IPS-15b (cell line): Measurements from ENCODE around the gene ERP44.
A peak's percentile ranks its signal among the peaks of the same experiment; 100 is the strongest.
"Not testable (repeated sequence)": the region's sequence is repeated elsewhere in the genome, so short reads cannot be mapped to it uniquely, and the experiment has no call there.

Experiments used
- H3K27me3 ChIP-seq: one replicate; pipeline ENCODE4 v1.6.1; 2013; ENCODE audit warnings: low read length; ENCODE audit not compliant: control insufficient read depth, insufficient read depth
- H3K36me3 ChIP-seq: one replicate; pipeline ENCODE4 v1.6.1; 2013; ENCODE audit warnings: low read length; ENCODE audit not compliant: control insufficient read depth, insufficient read depth
- H3K4me1 ChIP-seq: one replicate; pipeline ENCODE4 v1.6.1; 2013; ENCODE audit warnings: mild to moderate bottlenecking, low read length; ENCODE audit not compliant: control insufficient read depth, insufficient read depth
- H3K4me3 ChIP-seq: one replicate; pipeline ENCODE4 v1.5.1; 2013; ENCODE audit warnings: low read depth, low read length
- H3K9ac ChIP-seq: one replicate; pipeline ENCODE4 v1.6.1; 2013; ENCODE audit warnings: low read depth, mild to moderate bottlenecking, low read length
- H3K9me3 ChIP-seq: one replicate; pipeline ENCODE4 v1.6.1; 2013; ENCODE audit warnings: mild to moderate bottlenecking, low read length; ENCODE audit not compliant: control insufficient read depth, insufficient read depth

ERP44 gene

DNA sequence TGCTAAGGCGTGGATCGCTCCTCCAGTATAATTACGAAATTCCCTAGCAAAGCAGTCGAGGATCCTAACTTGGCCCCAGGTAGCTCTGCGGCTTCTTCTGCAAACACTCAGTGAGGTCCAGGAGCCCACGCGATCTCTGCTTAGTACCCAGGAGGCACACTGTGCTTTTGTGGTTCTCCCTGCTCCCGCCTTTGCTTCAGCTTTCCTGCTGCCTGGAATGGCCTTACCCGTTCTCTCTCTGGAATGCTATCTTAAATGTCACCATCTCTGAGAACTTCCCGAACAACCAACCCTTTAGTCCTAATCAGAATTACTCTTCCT, 882 bp upstream of the ERP44 start:
- H3K27me3 ChIP-seq, result no peaks in the 10 kb centered on the region
- H3K36me3 ChIP-seq, result no peaks in the 10 kb centered on the region
- H3K4me1 ChIP-seq, result peaks cover 2% of the 10 kb centered on the region
- no peaks in the 10 kb centered on the region for H3K9me3 ChIP-seq
- peak overlapping the region; percentile 100 for H3K4me3 ChIP-seq
- peak overlapping the region; percentile 56 for H3K9ac ChIP-seq

DNA sequence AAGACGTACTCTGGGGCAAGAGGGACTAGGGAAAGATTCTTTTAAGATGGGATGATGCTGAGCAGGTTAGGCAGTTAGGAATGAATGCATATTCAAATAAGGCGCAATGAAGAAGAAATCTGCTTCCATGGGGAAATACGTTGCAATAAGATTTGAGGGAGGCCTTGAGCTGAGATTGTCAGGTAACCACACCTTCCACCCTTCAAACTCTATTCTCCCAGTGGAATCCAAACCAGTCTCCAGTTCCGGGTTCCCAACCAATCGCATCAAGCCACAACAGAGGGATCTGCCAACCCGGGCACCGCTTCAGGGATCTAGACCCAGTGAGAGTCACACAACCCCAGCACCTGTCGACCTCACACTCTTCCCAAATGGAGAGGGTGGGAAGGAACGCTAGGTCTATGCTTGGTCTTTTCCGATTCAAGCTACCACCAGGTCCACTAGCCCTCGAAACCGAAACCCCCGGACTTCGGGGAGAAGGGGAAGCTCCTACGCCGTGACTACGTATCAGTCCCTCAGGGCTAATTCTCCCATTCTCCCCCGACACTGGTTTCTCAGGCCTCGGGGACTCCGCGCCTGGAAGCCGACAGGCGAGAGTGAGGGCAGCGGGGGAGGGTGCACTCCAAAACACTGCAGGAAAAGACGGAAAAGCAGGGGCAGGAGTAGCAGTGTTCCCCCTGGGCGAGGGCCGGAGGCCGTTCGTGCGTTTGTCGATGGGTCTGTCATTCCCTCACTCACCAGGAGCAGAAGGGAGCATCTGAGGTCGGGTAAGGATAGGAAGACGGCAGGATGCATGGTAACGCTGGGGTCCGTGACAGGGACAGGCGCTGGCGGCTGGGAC, 534 bp downstream of the ERP44 start:
- Histone ChIP-seq H3K4me1 (peaks cover 2% of the 10 kb centered on the region), H3K9me3 (no peaks in the 10 kb centered on the region), H3K36me3 (no peaks in the 10 kb centered on the region), H3K4me3 (peak overlapping the region; percentile 100), H3K27me3 (no peaks in the 10 kb centered on the region), H3K9ac (peak overlapping the region; percentile 84)

DNA sequence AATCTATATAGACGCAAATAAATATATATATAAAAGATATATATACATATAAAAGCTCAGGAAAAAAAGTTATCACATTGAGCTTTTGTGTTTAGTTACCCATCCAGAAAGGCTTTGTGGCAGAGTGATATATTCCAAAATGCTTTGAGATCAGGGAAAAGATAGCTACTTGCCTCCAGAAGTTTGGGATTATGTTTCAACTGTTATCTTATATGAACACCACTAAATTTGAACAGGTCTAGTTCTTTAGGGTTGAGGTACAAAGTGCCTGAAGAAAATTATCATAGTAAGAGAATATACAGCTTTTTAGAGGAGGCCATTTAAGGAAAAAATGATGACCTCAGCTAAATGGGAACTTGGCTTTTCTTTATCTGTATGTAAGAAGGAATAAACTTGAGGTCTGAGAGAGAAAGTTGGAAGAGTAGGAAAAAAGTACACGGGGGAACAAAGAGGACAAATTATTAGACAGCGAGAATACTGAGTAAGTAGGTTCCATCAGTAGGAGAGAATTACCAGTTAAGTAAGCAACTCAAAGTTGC, 2.4 kb downstream of the ERP44 start:
- H3K4me3 ChIP-seq, result no peak overlapping the region
- H3K36me3 ChIP-seq, result no peaks in the 10 kb centered on the region

DNA sequence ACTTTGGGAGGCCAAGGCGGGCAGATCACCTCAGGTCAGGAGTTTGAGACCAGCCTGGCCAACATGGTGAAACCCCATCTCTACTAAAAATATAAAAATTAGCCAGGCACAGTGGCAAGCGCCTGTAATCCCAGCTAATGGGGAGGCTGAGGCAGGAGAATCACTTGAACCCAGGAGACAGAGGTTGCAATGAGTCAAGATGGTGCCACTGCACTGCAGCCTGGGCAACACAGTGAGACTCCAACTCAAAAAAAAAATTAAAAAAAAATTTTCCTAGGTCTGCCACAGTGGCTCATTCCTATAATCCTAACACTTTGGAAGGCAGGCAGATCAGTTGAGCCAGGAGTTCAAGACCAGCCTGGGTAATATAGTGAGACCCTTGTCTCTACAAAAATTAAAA, 4.4 kb downstream of the ERP44 start:
- not testable (repeated sequence) for H3K4me1 ChIP-seq, H3K36me3 ChIP-seq, H3K9ac ChIP-seq, H3K9me3 ChIP-seq, H3K4me3 ChIP-seq, H3K27me3 ChIP-seq

More for the DNA sequence above, 2.4 kb downstream of the ERP44 start:
- no peaks in the 10 kb centered on the region for H3K27me3 ChIP-seq
- no peaks in the 10 kb centered on the region for H3K9me3 ChIP-seq
- H3K9ac ChIP-seq, result no peak overlapping the region
- H3K4me1 ChIP-seq, result peaks cover 2% of the 10 kb centered on the region

DNA sequence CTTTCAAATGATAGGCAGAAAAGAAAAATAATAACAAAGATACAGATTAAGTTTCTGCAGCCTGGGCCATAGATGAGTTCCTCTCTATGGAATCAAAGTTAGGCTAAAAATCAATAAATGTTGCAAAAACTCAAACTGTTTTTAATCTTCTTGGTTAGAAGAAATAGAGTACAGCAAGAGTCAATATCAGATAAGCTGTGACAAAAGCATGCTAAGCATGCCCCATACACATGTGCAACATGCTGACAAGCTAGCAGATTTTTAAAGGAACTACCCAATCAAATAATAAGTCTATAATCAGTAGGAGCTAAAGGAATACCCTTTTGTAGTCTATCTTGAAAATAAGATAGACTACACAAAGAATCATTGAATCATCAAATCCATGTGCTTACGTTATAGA, 6.7 kb downstream of the ERP44 start:
- no peak overlapping the region for H3K9ac ChIP-seq
- H3K27me3 ChIP-seq, result no peaks in the 10 kb centered on the region
- no peaks in the 10 kb centered on the region for H3K4me1 ChIP-seq
- H3K36me3 ChIP-seq, result no peaks in the 10 kb centered on the region
- no peaks in the 10 kb centered on the region for H3K9me3 ChIP-seq
- no peak overlapping the region for H3K4me3 ChIP-seq

DNA sequence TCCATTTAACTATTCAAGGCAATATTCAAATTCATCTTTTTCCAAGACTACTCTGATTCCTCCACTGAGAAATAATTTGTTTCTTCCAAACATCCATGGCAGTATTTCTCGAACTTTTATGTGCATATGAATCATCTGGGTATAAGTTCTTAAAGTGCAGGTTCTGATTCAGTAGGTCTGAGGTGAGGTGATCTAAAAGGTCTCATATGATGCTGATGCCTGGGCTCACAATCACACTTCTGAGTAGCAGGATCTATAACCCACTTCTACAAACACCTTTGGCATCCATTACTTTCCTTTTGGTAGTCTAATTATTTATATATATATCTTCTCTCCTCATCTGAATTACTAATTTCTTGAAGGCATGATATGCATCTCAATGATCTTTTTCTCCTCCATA, 7.2 kb downstream of the ERP44 start:
- Histone ChIP-seq H3K9ac (no peak overlapping the region), H3K36me3 (no peaks in the 10 kb centered on the region), H3K4me3 (no peak overlapping the region), H3K27me3 (no peaks in the 10 kb centered on the region), H3K9me3 (no peaks in the 10 kb centered on the region), H3K4me1 (no peaks in the 10 kb centered on the region)

DNA sequence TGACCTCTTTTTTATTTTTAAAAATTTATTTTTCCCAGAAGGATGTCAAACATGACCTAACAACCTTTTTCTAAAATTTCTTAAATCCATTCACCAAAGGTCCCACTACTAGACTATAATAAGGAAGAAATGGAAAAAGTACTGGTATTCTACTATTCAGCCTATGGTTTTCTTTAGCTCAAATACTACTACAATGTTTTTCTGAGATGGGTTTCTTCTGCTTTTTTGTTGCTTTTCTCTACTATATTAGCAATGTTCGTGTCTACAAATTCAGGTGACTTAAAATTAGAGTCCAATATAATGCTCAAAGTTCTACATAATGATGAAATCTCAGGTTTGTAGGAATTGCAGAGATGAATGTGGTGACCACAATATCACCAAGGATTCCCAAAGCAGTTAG, 7.9 kb downstream of the ERP44 start:
- Histone ChIP-seq H3K36me3 (no peaks in the 10 kb centered on the region), H3K4me3 (no peak overlapping the region), H3K9me3 (no peaks in the 10 kb centered on the region), H3K27me3 (no peaks in the 10 kb centered on the region), H3K4me1 (no peaks in the 10 kb centered on the region), H3K9ac (no peak overlapping the region)

DNA sequence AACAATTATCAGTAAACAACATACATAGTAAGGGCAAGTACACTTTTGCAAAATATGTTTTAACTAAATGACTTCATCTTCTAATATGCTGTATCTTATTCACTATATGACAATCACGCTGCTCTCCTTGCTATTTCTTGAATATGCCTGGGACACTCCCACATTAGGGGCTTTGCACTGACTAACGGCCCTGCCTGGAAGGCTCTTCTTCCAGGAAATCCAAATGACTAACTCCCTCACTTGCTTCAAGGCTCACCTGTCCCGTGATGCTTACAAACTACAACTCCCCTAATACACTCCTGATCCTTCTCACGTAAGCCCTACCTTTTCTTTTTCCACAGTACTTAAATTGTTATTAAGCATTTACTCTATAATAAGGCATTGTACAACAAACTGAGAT, 10.6 kb downstream of the ERP44 start:
- Histone ChIP-seq H3K36me3 (no peaks in the 10 kb centered on the region), H3K9ac (no peak overlapping the region), H3K4me1 (peaks cover 12% of the 10 kb centered on the region), H3K4me3 (no peak overlapping the region), H3K9me3 (no peaks in the 10 kb centered on the region), H3K27me3 (no peaks in the 10 kb centered on the region)

DNA sequence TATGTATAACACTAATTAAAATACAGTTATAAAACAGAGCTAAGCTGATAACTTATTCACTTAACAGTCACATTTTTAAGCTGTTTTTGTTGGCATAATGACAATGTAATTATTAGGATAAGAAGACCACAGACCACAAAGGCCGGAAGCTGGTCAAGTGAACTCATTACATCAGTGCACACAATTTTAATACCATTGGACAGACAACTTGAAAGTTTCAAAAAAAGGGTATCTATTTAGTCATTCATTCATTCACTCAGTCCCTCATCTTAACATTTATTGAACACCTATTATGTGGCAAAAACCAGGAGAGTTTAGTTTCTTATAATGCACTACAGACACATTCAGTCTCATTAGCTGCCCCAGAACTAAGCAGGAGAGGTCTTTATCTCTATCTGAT, 11.6 kb downstream of the ERP44 start:
- Histone ChIP-seq H3K36me3 (no peaks in the 10 kb centered on the region), H3K9me3 (no peaks in the 10 kb centered on the region), H3K4me1 (peaks cover 12% of the 10 kb centered on the region), H3K9ac (no peak overlapping the region), H3K4me3 (no peak overlapping the region), H3K27me3 (no peaks in the 10 kb centered on the region)

DNA sequence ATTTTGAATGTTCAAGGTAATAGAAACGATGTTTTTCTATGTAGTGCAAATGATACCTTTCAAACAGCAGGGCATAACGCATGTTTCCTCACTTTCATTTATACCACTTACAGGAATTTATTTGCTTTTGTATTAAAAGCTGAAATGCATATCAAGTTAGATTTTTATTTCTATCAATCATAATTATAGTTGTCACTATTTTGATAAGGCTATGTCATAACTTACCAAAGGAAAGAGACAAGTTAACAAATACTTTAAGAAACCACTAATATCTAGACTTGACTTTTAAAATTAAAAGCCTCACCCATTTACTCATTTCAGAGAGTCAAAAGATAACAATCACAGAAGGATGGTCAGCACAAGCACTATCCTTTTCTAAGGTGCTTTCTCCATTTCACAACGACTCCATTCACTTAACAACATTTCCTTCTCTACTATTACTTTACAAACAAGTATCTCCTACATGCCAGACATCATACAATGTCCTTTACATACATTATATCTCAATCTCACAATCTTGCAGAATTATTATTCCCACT, 12.6 kb downstream of the ERP44 start:
- H3K9me3 ChIP-seq, result no peaks in the 10 kb centered on the region
- no peak overlapping the region for H3K4me3 ChIP-seq
- H3K36me3 ChIP-seq, result no peaks in the 10 kb centered on the region
- H3K27me3 ChIP-seq, result no peaks in the 10 kb centered on the region
- no peak overlapping the region for H3K9ac ChIP-seq
- peaks cover 12% of the 10 kb centered on the region for H3K4me1 ChIP-seq

DNA sequence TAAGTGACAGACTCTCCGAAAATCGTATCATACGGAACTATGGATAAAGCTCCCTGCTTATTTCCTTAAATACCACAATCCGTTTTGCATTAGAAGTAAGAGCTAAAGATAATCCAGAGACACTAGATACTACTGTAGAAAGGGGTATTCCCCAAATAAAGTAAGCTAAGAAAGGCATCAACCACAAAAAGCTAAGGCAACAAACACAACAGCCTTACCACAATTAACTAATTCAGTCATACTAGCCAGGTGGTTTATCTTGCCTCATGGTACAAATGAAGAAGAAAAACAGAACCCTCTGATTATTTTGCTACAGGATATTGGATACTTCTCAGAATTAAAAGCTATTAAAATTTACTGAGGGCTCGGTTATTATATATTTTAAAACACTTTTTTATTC, 14.1 kb downstream of the ERP44 start:
- Histone ChIP-seq H3K4me3 (no peak overlapping the region), H3K4me1 (peaks cover 12% of the 10 kb centered on the region), H3K9me3 (no peaks in the 10 kb centered on the region), H3K9ac (no peak overlapping the region), H3K36me3 (no peaks in the 10 kb centered on the region), H3K27me3 (no peaks in the 10 kb centered on the region)

DNA sequence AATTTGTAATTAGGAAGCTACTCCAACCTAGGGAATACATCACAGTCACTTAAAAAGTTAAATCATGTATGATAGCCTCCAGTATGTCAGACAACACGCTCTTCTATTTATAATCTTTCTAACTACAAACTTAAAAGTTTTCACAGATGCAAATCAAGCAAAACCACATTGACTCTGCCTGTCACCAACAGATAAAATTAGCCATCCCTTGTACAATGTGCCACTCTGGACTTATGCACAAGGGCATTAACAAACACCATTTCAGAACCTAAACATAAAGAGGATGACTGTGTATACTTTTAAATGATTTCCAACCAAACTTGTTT, 14.7 kb downstream of the ERP44 start:
- Histone ChIP-seq H3K9ac (no peak overlapping the region), H3K4me1 (peaks cover 12% of the 10 kb centered on the region), H3K9me3 (no peaks in the 10 kb centered on the region), H3K4me3 (no peak overlapping the region), H3K36me3 (no peaks in the 10 kb centered on the region), H3K27me3 (no peaks in the 10 kb centered on the region)
